Measurements from ENCODE around the gene CLEC4E.
"Not testable (repeated sequence)": the region's sequence is repeated elsewhere in the genome, so short reads cannot be mapped to it uniquely, and the experiment has no call there.

The CLEC4E gene

GRCh38 chr12:8577879-8578278, 37.2 kb upstream of the CLEC4E start:
- Histone ChIP-seq H3K36me3 (replicated peaks; ENCODE audit: low read depth, low read length) (no peaks in the 10 kb centered on the region), H3K79me2 (ENCODE audit: low read length) (no peaks in the 10 kb centered on the region), H3K4me2 (ENCODE audit: low read length) (peak overlapping the region; percentile 58), H3K4me1 (ENCODE audit: low read length) (peaks cover 29% of the 10 kb centered on the region), H2AFZ (ENCODE audit: low read depth, low read length) (peak overlapping the region; percentile 91), H3K4me3 (ENCODE audit: low read length) (peak overlapping the region; percentile 57), H3K27ac (ENCODE audit: low read length) (no peak overlapping the region), H3K27me3 (ENCODE audit: low read depth, low read length) (no peaks in the 10 kb centered on the region), H4K20me1 (ENCODE audit: insufficient read depth, low read length) (no peaks in the 10 kb centered on the region), H3K9me3 (ENCODE audit: insufficient read depth, low read length) (no peaks in the 10 kb centered on the region), H3K9ac (ENCODE audit: low read length) (0 out of 2 replicates have a peak overlapping the region, but pooled peaks have one; percentile 5)
- TF ChIP-seq, protein P1, sequence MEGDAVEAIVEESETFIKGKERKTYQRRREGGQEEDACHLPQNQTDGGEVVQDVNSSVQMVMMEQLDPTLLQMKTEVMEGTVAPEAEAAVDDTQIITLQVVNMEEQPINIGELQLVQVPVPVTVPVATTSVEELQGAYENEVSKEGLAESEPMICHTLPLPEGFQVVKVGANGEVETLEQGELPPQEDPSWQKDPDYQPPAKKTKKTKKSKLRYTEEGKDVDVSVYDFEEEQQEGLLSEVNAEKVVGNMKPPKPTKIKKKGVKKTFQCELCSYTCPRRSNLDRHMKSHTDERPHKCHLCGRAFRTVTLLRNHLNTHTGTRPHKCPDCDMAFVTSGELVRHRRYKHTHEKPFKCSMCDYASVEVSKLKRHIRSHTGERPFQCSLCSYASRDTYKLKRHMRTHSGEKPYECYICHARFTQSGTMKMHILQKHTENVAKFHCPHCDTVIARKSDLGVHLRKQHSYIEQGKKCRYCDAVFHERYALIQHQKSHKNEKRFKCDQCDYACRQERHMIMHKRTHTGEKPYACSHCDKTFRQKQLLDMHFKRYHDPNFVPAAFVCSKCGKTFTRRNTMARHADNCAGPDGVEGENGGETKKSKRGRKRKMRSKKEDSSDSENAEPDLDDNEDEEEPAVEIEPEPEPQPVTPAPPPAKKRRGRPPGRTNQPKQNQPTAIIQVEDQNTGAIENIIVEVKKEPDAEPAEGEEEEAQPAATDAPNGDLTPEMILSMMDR (IDR thresholded peaks at IDR 0.05; ENCODE audit: low read depth, low read length): peak; percentile 21
- TF ChIP-seq EZH2phosphoT487 (IDR thresholded peaks at IDR 0.05; ENCODE audit: low read depth): no peak

DNA sequence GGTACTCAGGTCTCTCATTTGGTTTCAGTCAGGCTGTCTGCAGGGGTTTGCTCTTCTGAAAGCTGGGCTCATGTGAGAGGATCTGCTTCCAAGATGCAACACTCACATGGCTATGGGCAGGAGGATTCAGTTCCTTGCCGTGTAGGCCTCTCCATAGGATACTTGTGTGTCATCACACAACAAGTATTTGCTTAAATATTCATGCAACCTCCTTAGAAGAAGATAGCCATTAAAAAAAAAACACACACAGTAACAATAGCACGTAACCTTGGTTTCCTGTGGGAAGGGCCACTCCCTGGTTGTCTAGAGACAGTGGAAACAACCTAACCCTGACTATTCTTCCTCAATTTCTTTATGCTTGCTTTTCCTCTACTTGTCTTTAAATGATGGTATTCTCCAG, 31.8 kb upstream of the CLEC4E start:
- no peaks in the 10 kb centered on the region for H3K27me3 ChIP-seq (ENCODE audit: low read depth, low read length)
- H3K4me2 ChIP-seq (ENCODE audit: low read length): no peak overlapping the region
- H3K27ac ChIP-seq (ENCODE audit: low read length): no peak overlapping the region
- H3K4me3 ChIP-seq (ENCODE audit: low read length): no peak overlapping the region
- no peaks in the 10 kb centered on the region for H3K9me3 ChIP-seq (ENCODE audit: insufficient read depth, low read length)
- H4K20me1 ChIP-seq (ENCODE audit: insufficient read depth, low read length): no peaks in the 10 kb centered on the region
- H3K79me2 ChIP-seq (ENCODE audit: low read length): no peaks in the 10 kb centered on the region
- no peak overlapping the region for H2AFZ ChIP-seq (ENCODE audit: low read depth, low read length)
- peaks cover 9% of the 10 kb centered on the region for H3K4me1 ChIP-seq (ENCODE audit: low read length)
- H3K9ac ChIP-seq (ENCODE audit: low read length): no peak overlapping the region
- no peaks in the 10 kb centered on the region for H3K36me3 ChIP-seq (replicated peaks; ENCODE audit: low read depth, low read length)
- TF ChIP-seq, protein P1 (IDR thresholded peaks at IDR 0.05; ENCODE audit: low read depth, low read length): no peak
- no peak for TF ChIP-seq EZH2phosphoT487 (IDR thresholded peaks at IDR 0.05; ENCODE audit: low read depth)

GRCh38 chr12:8566525-8566924, 25.8 kb upstream of the CLEC4E start:
- H3K27ac ChIP-seq (ENCODE audit: low read length): no peak overlapping the region
- H3K79me2 ChIP-seq (ENCODE audit: low read length): no peaks in the 10 kb centered on the region
- H3K9me3 ChIP-seq (ENCODE audit: insufficient read depth, low read length): peaks cover 2% of the 10 kb centered on the region; the same call in 1 of the 2 replicates
- H4K20me1 ChIP-seq (ENCODE audit: insufficient read depth, low read length): no peaks in the 10 kb centered on the region
- no peak for TF ChIP-seq EZH2phosphoT487 (IDR thresholded peaks at IDR 0.05; ENCODE audit: low read depth)
- TF ChIP-seq, protein P1 (IDR thresholded peaks at IDR 0.05; ENCODE audit: low read depth, low read length): no peak
- H3K36me3 ChIP-seq (replicated peaks; ENCODE audit: low read depth, low read length): no peaks in the 10 kb centered on the region
- no peak overlapping the region for H3K9ac ChIP-seq (ENCODE audit: low read length)
- H3K4me2 ChIP-seq (ENCODE audit: low read length): no peak overlapping the region
- no peak overlapping the region for H2AFZ ChIP-seq (ENCODE audit: low read depth, low read length)
- no peaks in the 10 kb centered on the region for H3K27me3 ChIP-seq (ENCODE audit: low read depth, low read length)
- H3K4me1 ChIP-seq (ENCODE audit: low read length): no peaks in the 10 kb centered on the region
- no peak overlapping the region for H3K4me3 ChIP-seq (ENCODE audit: low read length)

- H4K20me1 ChIP-seq (ENCODE audit: insufficient read depth, low read length); H3K4me3 ChIP-seq (ENCODE audit: low read length); H3K4me2 ChIP-seq (ENCODE audit: low read length); H3K79me2 ChIP-seq (ENCODE audit: low read length); H2AFZ ChIP-seq (ENCODE audit: low read depth, low read length); H3K4me1 ChIP-seq (ENCODE audit: low read length); H3K36me3 ChIP-seq (replicated peaks; ENCODE audit: low read depth, low read length); H3K27me3 ChIP-seq (ENCODE audit: low read depth, low read length); H3K9ac ChIP-seq (ENCODE audit: low read length); H3K27ac ChIP-seq (ENCODE audit: low read length); H3K9me3 ChIP-seq (ENCODE audit: insufficient read depth, low read length): not testable (repeated sequence)
These were observed 25.3 kb upstream of the CLEC4E start for GRCh38 chr12:8566052-8566451.

DNA sequence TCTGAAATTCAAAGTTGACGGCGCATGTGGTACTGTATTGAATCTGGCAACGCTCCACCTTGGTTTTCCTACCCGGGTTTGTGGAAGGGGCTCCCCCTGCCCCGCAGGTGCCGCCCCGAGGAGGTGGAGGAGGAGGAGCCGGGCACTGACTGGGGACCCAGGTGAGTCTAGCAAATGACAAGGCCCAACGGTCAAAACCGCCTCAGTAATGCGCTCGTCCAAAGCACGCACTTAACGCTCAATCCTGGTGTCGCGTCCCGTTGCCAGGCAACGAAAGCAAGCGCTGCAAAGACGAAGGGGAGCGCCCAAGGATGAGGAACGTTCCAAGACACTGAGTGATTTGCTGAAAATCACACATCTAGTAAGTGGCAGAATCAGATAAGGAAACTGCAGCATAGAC, 24.0 kb upstream of the CLEC4E start:
- H3K4me1 ChIP-seq (ENCODE audit: low read length): no peaks in the 10 kb centered on the region
- no peak overlapping the region for H2AFZ ChIP-seq (ENCODE audit: low read depth, low read length)
- no peak overlapping the region for H3K4me3 ChIP-seq (ENCODE audit: low read length)
- no peak overlapping the region for H3K4me2 ChIP-seq (ENCODE audit: low read length)
- peaks cover 2% of the 10 kb centered on the region; the same call in 1 of the 2 replicates for H3K9me3 ChIP-seq (ENCODE audit: insufficient read depth, low read length)
- no peak overlapping the region for H3K9ac ChIP-seq (ENCODE audit: low read length)
- TF ChIP-seq, protein P1 (IDR thresholded peaks at IDR 0.05; ENCODE audit: low read depth, low read length): no peak
- no peak for TF ChIP-seq EZH2phosphoT487 (IDR thresholded peaks at IDR 0.05; ENCODE audit: low read depth)
- H3K27ac ChIP-seq (ENCODE audit: low read length): no peak overlapping the region
- H3K27me3 ChIP-seq (ENCODE audit: low read depth, low read length): no peaks in the 10 kb centered on the region
- H3K36me3 ChIP-seq (replicated peaks; ENCODE audit: low read depth, low read length): no peaks in the 10 kb centered on the region
- no peaks in the 10 kb centered on the region for H3K79me2 ChIP-seq (ENCODE audit: low read length)
- H4K20me1 ChIP-seq (ENCODE audit: insufficient read depth, low read length): no peaks in the 10 kb centered on the region

All from OCI-LY3 (cell line).